Measurements from ENCODE around the gene NEFH. TPM values are rescaled to one million over a fixed set of nuclear protein-coding genes. Genes with fewer than 3 reads are reported as not detected.

The NEFH gene
- polyA plus RNA-seq, 4 donors, result 7.8 to 11.7 (median 9.7) TPM

DNA sequence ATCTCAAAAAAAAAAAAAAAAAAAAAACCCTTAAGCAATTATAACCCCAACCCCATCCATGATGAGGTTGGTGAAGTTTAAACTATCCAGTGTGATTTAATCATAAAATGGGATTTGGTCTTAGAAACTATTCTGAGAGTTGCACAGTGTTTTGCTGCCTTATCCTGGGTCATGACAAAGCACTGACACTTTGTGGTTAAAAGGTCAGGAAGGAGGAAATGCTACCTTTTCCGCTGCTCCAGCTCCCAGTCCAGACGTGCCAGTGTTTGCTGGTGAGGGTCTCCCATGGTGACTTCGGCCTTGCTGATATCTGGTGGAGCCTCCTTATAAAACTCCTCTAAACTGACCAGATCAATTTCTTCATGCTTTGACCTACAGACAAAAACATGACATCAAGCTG is 59.1 kb downstream of the NEFH start:
- DNase-seq (ENCODE audit: low read depth in 4 of 4, low spot score in 2 of 4), result no peak

Other genes starting within 250 kb of the NEFH start
- 10 to 100 TPM; 22.2 to 45.4 (median 36.0) TPM for gene RHBDD3, start 212.2 kb upstream of the NEFH start, polyA plus RNA-seq (ENCODE audit: insufficient read length in 4 of 4)
- gene EWSR1, start 211.9 kb upstream of the NEFH start, polyA plus RNA-seq (ENCODE audit: insufficient read length in 4 of 4), result 100 to 1,000 TPM; 274 to 396 (median 339) TPM
- gene GAS2L1, start 173.6 kb upstream of the NEFH start, polyA plus RNA-seq (ENCODE audit: insufficient read length in 4 of 4), result 10 to 100 TPM in 2 of 4 donors, 1 to 10 TPM in 2; 5.4 to 11.4 (median 8.5) TPM
- gene RASL10A, start 164.5 kb upstream of the NEFH start, polyA plus RNA-seq (ENCODE audit: insufficient read length in 4 of 4), result under 1 TPM in 3 of 4 donors, not detected in 1; 0.27 to 0.92 (median 0.29) TPM
- gene AP1B1, start 91.6 kb upstream of the NEFH start, polyA plus RNA-seq (ENCODE audit: insufficient read length in 4 of 4), result 10 to 100 TPM; 42.4 to 49.8 (median 44.3) TPM
- 1 to 10 TPM; 1.0 to 1.8 (median 1.2) TPM for gene RFPL1, start 41.6 kb upstream of the NEFH start, polyA plus RNA-seq (ENCODE audit: insufficient read length in 4 of 4)
- gene THOC5, start 73.5 kb downstream of the NEFH start, polyA plus RNA-seq (ENCODE audit: insufficient read length in 4 of 4), result 10 to 100 TPM; 17.3 to 39.2 (median 32.5) TPM
- 100 to 1,000 TPM; 138 to 156 (median 143) TPM for gene NIPSNAP1, start 100.9 kb downstream of the NEFH start, polyA plus RNA-seq (ENCODE audit: insufficient read length in 4 of 4)
- 10 to 100 TPM; 25.7 to 30.0 (median 27.2) TPM for gene NF2, start 123.4 kb downstream of the NEFH start, polyA plus RNA-seq (ENCODE audit: insufficient read length in 4 of 4)
- gene CABP7, start 239.8 kb downstream of the NEFH start, polyA plus RNA-seq (ENCODE audit: insufficient read length in 4 of 4), result under 1 TPM; 0.06 to 0.33 (median 0.13) TPM